ENCODE results near the gene RPN1.

Gene RPN1

GRCh38 chr3:128576290-128576689 is 74.3 kb downstream of the RPN1 start:
- DNase-seq: no peak

GRCh38 chr3:128575777-128576176 is 74.8 kb downstream of the RPN1 start:
- no peak for DNase-seq

GRCh38 chr3:128573707-128574162 is 76.9 kb downstream of the RPN1 start:
- no peak for DNase-seq

- DNase-seq: no peak
These were observed 77.5 kb downstream of the RPN1 start for GRCh38 chr3:128573160-128573559.

- no peak for DNase-seq
These were observed 77.9 kb downstream of the RPN1 start for GRCh38 chr3:128572644-128573105.

GRCh38 chr3:128572013-128572412 is 78.6 kb downstream of the RPN1 start:
- no peak for DNase-seq
